MM.1S (cell line): ENCODE results near the gene PRDM1.

Source experiments
- CTCF ChIP-seq: fragments of 300-600 bp; sonication (generic); IDR thresholded peaks from 2 replicates; pipeline ENCODE4 v1.5.1; 2016; ENCODE audit warnings: antibody characterized with exemption, low read length, mixed read lengths
- EZH2 ChIP-seq: fragments of 300-600 bp; sonication (generic); optimal IDR thresholded peaks from 2 replicates; pipeline ENCODE3; 2017; ENCODE audit warnings: low read depth, mild to moderate bottlenecking, antibody characterized with exemption, low read length, mixed read lengths
- EZH2phosphoT487 ChIP-seq: fragments of 300-600 bp; sonication (generic); IDR thresholded peaks from 2 replicates; pipeline ENCODE4 v1.6.1; 2018; ENCODE audit warnings: antibody characterized with exemption, low read length

GRCh38 chr6:106135911-106136571, 49.9 kb downstream of the PRDM1 start:
- TF ChIP-seq CTCF = no peak
- no peak for TF ChIP-seq EZH2
- no peak for TF ChIP-seq EZH2phosphoT487
